Activated CD4-positive, alpha-beta T cell treated with anti-CD3 and anti-CD28 coated beads, Interleukin-2, amount 50 U/mL, for 24 hours (primary cell): ENCODE results near the gene LIMK2.

Experiments used
- DNase-seq, 2 donors: peaks; one replicate each; pipeline ENCODE4 v3.0.0-alpha.2; 2020; ENCODE audit warnings: low read depth in 1 of 2, low spot score in 1 of 2

LIMK2 gene

DNA sequence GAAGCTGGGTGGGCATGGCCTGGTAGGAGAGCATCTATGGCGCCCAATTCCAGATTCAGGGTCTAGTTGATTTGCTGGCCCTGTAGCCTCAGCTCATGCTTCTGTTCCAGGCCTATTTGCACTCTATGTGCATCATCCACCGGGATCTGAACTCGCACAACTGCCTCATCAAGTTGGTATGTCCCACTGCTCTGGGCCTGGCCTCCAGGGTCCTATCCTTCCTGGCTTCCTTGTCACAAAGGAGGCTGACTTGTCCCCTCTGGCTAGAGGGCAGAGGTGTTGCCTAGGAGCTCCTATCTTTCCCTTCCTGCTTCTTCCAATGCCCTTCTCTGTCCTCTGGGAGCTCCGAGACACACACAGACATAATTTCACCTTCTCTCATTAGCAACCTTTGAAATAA is 58.9 kb downstream of the LIMK2 start:
- no peak for DNase-seq

DNA sequence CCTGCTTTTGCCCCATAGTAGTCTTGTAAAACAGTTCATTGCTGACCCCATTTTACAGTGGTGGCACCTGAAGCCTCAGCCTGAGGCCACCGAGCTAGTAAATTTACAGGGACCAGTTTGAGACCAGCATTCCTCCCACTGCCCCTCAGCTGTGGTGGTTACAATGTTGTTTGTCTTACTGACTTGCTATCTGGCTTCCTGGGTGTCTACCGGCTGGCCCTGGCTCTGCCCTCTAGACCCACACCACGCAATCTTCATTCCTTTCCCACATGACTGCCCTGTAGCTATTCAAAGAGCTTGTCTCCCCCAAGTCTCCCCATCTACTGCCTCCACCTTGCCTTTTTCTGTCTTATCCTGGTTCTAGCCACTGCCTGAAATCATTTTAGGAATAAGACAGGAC is 59.4 kb downstream of the LIMK2 start:
- no peak for DNase-seq

DNA sequence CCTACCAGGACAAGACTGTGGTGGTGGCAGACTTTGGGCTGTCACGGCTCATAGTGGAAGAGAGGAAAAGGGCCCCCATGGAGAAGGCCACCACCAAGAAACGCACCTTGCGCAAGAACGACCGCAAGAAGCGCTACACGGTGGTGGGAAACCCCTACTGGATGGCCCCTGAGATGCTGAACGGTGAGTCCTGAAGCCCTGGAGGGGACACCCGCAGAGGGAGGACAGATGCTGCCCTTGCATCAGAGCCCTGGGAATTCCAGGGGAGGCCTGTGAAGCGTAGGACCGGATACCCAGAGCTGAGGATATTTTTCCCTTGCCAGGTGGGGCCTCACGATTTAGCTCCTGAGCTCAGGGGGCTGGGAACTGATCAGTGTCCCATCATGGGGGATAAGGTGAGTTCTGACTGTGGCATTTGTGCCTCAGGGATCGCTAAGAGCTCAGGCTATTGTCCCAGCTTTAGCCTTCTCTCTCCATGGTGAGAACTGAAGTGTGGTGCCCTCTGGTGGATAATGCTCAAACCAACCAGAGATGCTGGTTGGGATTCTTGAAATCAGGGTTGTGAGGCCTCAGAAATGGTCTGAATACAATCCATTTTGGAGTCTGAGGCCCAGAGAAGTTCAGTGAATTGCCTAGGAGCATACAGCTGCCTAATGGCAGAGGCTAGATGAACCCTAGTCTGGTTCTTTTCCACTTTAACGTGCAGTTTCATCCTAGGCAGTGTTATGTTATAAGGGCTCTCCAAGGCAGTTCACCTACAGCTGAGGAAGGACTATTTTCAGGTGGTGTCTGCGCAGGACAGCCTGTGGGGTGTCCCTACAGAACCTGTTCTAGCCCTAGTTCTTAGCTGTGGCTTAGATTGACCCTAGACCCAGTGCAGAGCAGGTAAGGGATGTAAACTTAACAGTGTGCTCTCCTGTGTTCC is 60.7 kb downstream of the LIMK2 start:
- peak in 1 of 2 donors; percentile 54 for DNase-seq

DNA sequence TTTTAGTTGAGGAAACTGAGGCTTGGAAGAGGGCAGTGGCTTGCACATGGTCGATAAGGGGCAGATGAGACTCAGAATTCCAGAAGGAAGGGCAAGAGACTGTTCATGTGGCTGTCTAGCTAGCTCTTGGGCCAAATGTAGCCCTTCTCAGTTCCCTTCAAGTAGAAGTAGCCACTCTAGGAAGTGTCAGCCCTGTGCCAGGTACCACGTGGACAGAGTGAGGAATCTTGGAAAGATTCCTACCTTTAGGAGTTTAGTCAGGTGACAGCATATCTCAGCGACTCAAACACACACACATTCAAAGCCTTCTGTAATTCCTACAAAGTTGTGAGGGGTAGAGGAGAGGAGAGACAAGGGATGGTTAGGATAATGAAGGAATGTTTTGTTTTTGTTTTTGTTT is 61.9 kb downstream of the LIMK2 start:
- no peak for DNase-seq

DNA sequence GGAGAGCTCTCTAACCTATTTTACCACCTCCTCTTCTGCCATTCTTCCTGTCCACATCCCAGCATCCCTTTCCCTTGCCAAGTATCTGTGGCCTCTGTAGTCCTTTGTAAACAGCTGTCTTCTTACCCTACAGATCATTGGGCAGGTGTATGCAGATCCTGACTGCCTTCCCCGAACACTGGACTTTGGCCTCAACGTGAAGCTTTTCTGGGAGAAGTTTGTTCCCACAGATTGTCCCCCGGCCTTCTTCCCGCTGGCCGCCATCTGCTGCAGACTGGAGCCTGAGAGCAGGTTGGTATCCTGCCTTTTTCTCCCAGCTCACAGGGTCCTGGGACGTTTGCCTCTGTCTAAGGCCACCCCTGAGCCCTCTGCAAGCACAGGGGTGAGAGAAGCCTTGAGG is 62.9 kb downstream of the LIMK2 start:
- no peak for DNase-seq

DNA sequence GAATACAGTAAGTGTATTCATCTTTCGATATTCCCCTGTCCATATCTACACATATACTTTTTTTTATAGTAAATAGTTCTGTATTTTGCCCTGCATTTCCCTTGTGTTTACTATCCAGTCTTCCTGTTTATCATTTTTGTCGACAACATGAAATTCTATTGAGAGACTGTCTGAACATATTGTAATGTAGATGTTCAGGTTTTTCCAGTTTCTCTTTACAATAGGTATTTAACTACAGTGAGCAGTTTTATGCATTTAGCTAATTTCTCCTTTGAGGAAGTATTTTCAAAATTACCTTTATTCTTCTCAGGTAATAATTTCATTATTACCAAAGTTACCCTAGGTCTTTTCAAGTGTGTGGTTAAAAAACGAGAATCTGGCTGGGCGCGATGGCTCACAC is 63.5 kb downstream of the LIMK2 start:
- DNase-seq, result no peak

DNA sequence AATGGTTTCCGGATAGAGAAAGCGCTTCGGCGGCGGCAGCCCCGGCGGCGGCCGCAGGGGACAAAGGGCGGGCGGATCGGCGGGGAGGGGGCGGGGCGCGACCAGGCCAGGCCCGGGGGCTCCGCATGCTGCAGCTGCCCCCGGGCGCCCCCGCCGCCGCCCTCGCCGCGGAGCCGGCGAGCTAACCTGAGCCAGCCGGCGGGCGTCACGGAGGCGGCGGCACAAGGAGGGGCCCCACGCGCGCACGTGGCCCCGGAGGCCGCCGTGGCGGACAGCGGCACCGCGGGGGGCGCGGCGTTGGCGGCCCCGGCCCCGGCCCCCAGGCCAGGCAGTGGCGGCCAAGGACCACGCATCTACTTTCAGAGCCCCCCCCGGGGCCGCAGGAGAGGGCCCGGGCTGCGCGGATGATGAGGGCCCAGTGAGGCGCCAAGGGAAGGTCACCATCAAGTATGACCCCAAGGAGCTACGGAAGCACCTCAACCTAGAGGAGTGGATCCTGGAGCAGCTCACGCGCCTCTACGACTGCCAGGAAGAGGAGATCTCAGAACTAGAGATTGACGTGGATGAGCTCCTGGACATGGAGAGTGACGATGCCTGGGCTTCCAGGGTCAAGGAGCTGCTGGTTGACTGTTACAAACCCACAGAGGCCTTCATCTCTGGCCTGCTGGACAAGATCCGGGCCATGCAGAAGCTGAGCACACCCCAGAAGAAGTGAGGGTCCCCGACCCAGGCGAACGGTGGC is 64.5 kb downstream of the LIMK2 start:
- DNase-seq, result no peak

DNA sequence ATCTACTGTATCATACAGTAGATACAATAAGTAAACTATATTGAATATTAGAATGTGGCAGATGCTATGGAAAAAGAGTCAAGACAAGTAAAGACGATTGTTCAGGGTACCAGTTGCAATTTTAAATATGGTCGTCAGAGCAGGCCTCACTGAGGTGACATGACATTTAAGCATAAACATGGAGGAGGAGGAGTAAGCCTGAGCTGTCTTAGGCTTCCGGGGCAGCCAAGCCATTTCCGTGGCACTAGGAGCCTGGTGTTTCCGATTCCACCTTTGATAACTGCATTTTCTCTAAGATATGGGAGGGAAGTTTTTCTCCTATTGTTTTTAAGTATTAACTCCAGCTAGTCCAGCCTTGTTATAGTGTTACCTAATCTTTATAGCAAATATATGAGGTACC is 65.6 kb downstream of the LIMK2 start:
- no peak for DNase-seq

DNA sequence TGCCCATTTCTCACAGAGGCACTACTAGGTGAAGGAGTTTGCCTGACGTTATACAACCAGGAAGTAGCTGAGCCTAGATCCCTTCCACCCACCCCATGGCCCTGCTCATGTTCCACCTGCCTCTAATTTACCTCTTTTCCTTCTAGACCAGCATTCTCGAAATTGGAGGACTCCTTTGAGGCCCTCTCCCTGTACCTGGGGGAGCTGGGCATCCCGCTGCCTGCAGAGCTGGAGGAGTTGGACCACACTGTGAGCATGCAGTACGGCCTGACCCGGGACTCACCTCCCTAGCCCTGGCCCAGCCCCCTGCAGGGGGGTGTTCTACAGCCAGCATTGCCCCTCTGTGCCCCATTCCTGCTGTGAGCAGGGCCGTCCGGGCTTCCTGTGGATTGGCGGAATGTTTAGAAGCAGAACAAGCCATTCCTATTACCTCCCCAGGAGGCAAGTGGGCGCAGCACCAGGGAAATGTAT is 66.1 kb downstream of the LIMK2 start:
- DNase-seq, result no peak

DNA sequence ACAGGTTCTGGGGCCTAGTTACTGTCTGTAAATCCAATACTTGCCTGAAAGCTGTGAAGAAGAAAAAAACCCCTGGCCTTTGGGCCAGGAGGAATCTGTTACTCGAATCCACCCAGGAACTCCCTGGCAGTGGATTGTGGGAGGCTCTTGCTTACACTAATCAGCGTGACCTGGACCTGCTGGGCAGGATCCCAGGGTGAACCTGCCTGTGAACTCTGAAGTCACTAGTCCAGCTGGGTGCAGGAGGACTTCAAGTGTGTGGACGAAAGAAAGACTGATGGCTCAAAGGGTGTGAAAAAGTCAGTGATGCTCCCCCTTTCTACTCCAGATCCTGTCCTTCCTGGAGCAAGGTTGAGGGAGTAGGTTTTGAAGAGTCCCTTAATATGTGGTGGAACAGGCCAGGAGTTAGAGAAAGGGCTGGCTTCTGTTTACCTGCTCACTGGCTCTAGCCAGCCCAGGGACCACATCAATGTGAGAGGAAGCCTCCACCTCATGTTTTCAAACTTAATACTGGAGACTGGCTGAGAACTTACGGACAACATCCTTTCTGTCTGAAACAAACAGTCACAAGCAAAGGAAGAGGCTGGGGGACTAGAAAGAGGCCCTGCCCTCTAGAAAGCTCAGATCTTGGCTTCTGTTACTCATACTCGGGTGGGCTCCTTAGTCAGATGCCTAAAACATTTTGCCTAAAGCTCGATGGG is 66.7 kb downstream of the LIMK2 start:
- no peak for DNase-seq

DNA sequence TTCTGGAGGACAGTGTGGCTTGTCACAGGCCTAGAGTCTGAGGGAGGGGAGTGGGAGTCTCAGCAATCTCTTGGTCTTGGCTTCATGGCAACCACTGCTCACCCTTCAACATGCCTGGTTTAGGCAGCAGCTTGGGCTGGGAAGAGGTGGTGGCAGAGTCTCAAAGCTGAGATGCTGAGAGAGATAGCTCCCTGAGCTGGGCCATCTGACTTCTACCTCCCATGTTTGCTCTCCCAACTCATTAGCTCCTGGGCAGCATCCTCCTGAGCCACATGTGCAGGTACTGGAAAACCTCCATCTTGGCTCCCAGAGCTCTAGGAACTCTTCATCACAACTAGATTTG is 67.2 kb downstream of the LIMK2 start:
- DNase-seq, result no peak

DNA sequence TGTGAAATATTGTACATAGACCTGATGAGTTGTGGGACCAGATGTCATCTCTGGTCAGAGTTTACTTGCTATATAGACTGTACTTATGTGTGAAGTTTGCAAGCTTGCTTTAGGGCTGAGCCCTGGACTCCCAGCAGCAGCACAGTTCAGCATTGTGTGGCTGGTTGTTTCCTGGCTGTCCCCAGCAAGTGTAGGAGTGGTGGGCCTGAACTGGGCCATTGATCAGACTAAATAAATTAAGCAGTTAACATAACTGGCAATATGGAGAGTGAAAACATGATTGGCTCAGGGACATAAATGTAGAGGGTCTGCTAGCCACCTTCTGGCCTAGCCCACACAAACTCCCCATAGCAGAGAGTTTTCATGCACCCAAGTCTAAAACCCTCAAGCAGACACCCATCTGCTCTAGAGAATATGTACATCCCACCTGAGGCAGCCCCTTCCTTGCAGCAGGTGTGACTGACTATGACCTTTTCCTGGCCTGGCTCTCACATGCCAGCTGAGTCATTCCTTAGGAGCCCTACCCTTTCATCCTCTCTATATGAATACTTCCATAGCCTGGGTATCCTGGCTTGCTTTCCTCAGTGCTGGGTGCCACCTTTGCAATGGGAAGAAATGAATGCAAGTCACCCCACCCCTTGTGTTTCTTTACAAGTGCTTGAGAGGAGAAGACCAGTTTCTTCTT is 67.9 kb downstream of the LIMK2 start:
- DNase-seq, result no peak

DNA sequence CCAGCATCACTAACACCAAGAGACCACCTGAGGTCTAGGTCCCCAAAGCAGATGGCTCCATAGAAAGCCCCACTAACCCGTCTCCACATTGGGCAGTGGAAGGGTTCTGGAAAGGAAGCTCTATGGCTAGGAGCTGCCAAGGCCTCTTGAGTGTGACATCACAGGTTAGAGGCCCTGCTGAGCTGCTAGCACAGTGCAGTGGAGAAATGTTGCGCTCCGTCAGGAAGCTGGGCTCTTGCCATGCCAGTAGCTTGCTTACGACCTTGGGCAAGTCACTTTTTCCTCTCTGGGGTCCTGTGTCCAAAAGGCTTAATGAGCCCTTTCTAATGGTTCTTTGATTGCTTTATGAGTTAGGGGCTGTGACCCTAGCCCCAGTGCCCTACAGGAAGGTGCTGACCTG is 69.6 kb downstream of the LIMK2 start:
- no peak for DNase-seq

DNA sequence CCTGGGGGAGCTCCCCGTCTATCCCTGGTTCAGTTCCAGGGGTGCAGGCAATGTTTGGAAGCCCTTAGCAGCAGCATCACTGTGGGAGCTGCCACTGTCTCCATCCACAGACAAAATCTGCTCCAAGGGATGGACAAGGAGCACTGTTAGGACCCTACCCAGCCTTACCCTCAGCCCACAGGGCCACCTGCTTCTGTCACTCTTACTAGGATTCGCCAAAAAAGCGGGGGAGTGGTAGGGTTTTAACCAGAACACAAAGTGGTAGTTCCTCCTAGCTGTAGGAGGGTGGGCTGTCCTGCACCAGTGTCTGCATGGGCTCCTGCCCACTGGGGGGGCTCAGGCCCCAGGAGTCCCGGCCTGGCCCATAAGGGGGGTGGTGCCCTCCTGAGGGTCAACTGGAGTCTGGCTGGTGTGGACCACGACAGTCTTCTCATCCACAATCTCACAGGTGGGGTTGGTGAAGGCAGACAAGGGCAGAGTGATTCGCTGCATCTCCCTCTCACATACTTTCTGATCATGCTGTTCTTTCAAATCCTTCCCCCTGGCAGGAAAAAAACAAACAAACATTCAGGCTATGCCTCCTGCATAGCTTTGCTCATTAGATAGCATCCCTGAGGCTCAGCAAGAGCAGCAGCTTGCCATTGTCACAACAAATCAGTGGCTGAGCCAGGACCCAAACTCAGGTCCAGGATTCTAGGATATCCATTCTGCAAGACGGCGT is 70.8 kb downstream of the LIMK2 start:
- no peak for DNase-seq

DNA sequence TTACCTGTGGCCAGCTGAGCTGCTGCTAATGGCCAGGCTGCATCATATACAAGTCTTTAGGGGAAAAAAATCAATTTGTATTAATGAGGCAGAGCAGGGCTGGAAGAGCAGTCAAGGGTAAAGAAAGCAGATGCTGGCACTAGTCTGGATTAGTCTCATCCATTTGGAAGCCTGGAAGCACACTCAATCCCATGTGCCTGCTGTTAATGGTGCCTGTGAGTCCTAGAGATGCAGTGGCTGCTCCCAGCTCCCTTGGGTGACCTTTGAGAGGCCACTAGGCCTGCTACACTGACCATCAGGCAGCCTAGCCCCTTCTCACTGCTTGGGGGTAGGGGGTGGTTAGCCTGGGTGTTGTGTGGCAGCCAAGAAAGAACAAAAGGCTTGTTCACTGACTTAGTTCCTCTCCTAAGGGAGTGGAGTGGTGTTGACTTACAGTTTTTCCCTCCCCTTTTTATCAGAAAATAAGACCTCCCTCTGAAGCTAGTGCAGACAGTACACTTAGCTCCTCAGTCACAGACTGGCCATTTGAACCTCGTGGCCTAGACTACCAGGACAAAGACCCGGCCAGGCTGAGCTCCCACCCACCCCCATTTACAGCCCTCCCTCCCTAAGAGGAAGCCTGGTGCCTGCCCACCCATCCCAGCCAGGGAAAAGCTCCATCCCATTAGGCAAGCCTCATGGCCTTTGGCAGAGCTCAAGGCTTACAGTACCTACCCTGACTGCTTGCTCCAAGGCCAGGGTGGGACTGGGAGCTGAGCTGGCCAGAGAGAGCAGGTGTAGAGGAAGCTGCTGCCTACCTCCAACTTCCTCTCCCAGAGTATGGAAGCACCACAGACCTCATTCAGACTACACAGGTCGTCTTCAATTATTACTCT is 72.4 kb downstream of the LIMK2 start:
- DNase-seq, result no peak

DNA sequence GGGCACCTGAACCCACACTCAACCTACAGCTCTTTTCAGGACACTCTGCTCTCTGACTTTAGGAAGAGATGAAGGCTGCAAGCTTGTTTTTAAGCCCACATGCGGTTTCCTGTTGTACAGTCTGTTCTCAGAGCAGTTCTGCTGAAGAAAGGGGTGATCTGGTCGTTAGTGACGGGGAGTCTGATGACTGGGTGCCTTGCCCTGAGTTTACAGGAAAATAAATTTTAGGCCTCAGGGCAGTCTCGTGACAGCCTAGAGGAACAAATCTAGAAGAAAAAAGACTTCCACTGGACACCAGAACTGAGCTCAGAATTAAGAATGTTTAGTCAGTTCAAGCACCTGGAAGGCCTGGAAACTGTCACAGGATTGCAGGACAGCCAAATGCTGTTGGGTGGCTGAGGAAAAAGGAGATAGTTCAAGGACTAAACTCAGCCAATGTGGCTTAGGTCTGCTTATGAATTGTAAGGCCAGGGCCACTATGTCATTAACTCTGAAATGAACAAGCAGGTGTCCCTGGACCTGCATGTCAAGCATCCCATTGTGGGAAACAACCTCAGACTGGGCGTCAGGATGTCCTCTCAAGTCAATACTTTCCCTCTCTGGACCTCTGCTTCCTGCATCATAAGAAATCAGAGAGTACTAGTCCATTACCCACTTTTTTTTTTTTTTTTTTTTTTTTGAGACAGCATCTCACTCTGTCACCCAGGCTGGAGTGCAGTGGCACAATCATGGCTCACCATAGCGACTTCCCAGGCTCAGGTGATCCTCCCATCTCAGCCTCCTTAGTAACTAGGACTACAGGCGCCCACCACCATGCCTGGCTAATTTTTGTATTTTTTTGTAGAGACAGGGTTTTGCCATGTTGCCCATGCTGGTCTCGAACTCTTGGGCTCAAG is 74.5 kb downstream of the LIMK2 start:
- DNase-seq, result peak in 1 of 2 donors; percentile 63

DNA sequence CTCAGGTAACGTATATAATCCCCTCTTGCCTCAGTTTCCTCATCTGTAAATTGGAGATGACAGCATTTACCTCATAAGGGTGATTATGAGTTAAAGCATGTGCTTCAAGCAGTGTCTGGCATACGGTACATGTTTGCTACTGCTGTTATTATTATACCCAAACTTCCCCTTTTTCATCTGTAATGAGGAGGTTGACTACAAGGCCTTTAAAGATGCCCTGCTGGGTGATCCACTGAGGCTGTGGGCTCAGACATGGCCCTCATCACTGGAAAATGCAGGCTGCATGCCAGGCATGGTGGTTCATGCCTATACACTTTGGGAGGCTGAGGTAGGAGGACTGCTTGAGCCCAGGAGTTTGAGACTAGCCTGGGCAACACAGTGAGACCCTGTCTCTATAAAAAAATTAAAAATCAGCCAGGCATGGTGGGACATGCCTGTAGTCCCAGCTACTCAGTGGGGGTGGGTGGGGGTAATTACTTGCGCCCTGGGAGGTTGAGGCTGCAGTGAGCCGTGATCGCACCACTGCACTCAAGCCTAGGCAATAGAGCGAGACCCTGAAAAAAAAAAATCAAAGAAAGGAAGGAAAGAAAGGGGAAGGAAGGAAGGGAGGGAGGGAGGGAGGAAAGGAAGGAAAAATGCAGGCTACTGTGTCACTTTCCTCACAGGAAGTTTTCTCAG is 75.9 kb downstream of the LIMK2 start:
- DNase-seq, result no peak
